Progenitor cell of endocrine pancreas (in vitro differentiated cells): ENCODE data around the gene GNAS. TPM values are rescaled to one million over a fixed set of nuclear protein-coding genes. Genes with fewer than 3 reads are reported as not detected.
A peak's percentile ranks its signal among the peaks of the same experiment; 100 is the strongest.

ENCODE experiments used
- DNase-seq: peaks from one replicate; pipeline ENCODE4 v3.0.0; 2021; ENCODE audit warnings: low spot score; ENCODE audit not compliant: unreplicated experiment
- H3K27ac Mint-ChIP-seq: 2 replicates; pipeline ENCODE4 v1.8.0; 2021; ENCODE audit warnings: mild to moderate bottlenecking, moderate library complexity, mixed read lengths
- H3K27me3 Mint-ChIP-seq: 2 replicates; pipeline ENCODE4 v1.8.0; 2021; ENCODE audit warnings: mixed read lengths
- H3K36me3 Mint-ChIP-seq: 2 replicates; pipeline ENCODE4 v1.8.0; 2022; ENCODE audit warnings: mixed read lengths; ENCODE audit not compliant: insufficient read depth
- H3K4me1 Mint-ChIP-seq: 2 replicates; pipeline ENCODE4 v1.8.0; 2021; ENCODE audit warnings: low read depth, mixed read lengths
- H3K4me3 Mint-ChIP-seq: 2 replicates; pipeline ENCODE4 v1.8.0; 2021; ENCODE audit warnings: low read depth, mild to moderate bottlenecking, moderate library complexity, mixed read lengths
- H3K9me3 Mint-ChIP-seq: 2 replicates; pipeline ENCODE4 v1.8.0; 2021; ENCODE audit warnings: low read depth, mixed read lengths
- total RNA-seq: library from RNA; stranded (reverse); gene quantifications from 2 replicates; pipeline ENCODE4 v1.2.1, GENCODE V29; 2021
- TF ChIP-seq, protein P1 (sequence below): fragments of 200-600 bp; sonication (generic); IDR thresholded peaks from one replicate; pipeline ENCODE4 v1.5.0; 2021; ENCODE audit warnings: antibody characterized with exemption, mild to moderate bottlenecking; ENCODE audit not compliant: unreplicated experiment

The GNAS gene
- total RNA-seq, 1 donor from 2014 or later, result 1,570 TPM

DNA sequence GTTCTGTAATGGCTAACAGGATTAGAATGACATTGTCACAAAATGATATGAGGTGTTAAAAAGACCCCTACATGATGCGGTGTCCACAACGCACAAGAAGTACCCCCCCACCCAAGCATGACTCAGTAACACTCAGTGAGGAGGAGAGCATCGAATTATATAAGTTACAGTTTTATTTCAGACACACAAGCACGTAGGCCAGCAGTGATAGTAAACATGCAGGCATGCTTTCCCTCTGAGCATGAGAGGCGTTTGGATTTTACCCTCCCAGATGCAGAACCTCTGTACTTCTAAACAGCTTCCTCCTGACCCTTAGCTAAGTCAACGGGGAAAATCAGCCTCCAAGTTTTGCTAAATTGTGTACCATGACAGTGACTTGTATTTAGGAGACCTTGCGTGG, 23.9 kb downstream of the GNAS start:
- peaks cover 2% of the 10 kb centered on the region for H3K36me3 Mint-ChIP-seq
- no peak for DNase-seq
- H3K4me3 Mint-ChIP-seq, result no peak overlapping the region
- TF ChIP-seq, protein P1, sequence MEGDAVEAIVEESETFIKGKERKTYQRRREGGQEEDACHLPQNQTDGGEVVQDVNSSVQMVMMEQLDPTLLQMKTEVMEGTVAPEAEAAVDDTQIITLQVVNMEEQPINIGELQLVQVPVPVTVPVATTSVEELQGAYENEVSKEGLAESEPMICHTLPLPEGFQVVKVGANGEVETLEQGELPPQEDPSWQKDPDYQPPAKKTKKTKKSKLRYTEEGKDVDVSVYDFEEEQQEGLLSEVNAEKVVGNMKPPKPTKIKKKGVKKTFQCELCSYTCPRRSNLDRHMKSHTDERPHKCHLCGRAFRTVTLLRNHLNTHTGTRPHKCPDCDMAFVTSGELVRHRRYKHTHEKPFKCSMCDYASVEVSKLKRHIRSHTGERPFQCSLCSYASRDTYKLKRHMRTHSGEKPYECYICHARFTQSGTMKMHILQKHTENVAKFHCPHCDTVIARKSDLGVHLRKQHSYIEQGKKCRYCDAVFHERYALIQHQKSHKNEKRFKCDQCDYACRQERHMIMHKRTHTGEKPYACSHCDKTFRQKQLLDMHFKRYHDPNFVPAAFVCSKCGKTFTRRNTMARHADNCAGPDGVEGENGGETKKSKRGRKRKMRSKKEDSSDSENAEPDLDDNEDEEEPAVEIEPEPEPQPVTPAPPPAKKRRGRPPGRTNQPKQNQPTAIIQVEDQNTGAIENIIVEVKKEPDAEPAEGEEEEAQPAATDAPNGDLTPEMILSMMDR, result no peak
- H3K27ac Mint-ChIP-seq, result peak overlapping the region; percentile 35
- H3K4me1 Mint-ChIP-seq, result peaks cover 28% of the 10 kb centered on the region
- no peaks in the 10 kb centered on the region for H3K9me3 Mint-ChIP-seq
- H3K27me3 Mint-ChIP-seq, result peaks cover 13% of the 10 kb centered on the region

DNA sequence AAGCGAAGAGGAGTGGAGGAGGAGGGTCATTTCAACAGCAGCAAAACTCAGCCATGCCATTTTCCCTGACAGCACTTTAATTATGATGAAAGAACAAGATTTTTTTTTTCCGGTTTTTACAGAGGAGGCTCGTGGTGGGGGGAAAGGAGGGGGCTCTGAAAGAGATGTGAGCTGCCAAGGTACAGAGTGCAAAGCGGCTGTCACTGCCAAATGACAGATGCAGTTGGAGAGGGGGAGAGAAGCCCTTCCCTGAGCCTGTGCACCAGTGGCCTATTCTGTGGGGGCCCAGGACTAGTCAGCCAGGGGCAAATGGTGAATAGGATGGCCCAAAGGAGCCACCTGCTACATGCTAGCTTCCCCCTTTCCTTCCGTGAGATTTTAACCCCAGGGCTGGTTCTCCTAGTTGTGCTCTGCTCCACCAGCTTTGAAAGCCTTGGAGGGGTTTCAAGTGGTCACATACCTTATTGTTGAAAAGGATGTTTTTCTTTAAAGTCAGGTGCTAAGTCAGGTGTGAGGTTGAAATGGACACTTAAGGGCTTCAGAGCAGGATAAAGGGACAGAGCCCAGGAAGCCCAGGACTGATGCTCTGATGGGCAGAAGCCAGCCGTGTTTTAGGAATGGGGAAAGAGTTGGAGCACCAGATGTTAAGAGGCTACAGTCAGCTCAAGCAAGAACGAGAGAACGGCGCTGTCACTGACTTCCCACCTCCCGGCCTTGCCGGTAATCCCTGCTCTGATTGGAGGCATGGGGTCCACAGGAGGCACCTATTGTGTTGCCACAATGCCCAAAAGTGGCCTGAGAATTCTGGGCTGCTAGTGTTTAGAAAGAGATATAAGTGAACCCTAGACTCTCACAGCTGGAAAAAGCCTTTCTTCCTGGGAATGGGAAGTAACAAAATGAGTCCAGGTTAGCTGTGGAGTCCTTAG, 24.8 kb downstream of the GNAS start:
- H3K36me3 Mint-ChIP-seq, result peaks cover 2% of the 10 kb centered on the region
- no peaks in the 10 kb centered on the region for H3K9me3 Mint-ChIP-seq
- peaks cover 28% of the 10 kb centered on the region for H3K4me1 Mint-ChIP-seq
- TF ChIP-seq, protein P1, result no peak
- H3K27ac Mint-ChIP-seq, result peak overlapping the region; percentile 35
- DNase-seq, result no peak
- H3K4me3 Mint-ChIP-seq, result no peak overlapping the region
- H3K27me3 Mint-ChIP-seq, result peaks cover 13% of the 10 kb centered on the region

DNA sequence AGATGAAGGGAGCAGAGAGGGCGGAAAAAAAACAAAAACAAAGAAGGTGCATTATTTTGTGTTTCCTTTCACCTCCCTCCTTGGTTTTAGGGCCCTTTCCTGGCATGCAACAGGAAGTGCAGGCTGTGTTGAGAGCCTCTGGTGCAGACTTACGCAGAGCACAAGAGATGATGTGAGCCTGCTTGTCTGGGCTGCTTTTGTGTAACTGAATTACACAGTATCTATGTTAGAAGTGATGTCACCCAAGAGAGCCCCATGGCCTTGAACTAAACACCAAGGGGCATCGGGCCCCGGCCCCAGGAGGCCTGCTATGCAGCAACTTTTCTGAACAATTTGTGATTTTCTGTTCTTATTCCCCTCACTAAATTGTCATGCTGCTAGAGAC, 25.5 kb downstream of the GNAS start:
- H3K27ac Mint-ChIP-seq, result no peak overlapping the region
- TF ChIP-seq, protein P1, result no peak
- peaks cover 13% of the 10 kb centered on the region for H3K27me3 Mint-ChIP-seq
- H3K36me3 Mint-ChIP-seq, result peaks cover 2% of the 10 kb centered on the region
- no peaks in the 10 kb centered on the region for H3K9me3 Mint-ChIP-seq
- peaks cover 32% of the 10 kb centered on the region for H3K4me1 Mint-ChIP-seq
- no peak for DNase-seq
- H3K4me3 Mint-ChIP-seq, result no peak overlapping the region

DNA sequence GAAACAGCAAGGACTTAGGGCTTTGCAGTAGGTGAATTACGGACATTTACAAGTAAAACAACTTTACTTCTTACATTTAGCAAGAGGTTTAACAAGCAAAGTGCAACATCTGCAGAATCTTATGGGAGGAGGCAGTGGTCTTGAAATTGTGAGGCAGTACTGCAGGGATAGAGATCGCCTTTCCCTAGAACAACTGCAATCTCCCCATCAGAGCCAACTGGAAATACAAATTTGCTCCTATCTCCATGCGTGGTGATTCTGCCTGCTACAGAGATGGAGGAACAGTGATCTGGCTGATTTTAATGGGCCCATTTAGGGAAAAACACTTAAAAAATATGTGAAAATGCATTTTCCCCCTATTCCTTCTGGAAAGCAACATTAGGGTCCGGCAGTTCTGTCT, 25.9 kb downstream of the GNAS start:
- Mint-ChIP-seq H3K27ac (no peak overlapping the region), H3K36me3 (peaks cover 2% of the 10 kb centered on the region)

DNA sequence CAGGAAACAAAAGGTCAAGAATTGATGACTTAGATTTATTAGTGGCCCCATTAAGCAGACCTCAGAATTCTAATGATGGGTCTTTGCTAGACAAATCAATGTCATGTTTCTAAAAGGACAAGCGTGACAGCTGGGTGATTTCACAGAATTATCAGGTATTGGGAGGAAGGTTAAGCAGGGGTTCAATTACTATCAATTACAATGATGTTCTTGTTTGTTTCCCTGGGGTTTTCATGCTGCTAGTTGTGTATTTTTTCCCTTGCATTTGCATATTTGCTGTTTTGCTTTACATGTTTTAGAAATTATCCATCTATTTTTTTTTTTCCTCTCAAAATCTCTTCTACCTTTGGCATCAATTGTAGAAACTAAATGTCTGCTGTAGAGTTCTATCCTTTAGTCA, 27.9 kb downstream of the GNAS start:
- Mint-ChIP-seq H3K4me3 (no peak overlapping the region), H3K27ac (no peak overlapping the region), H3K4me1 (peaks cover 39% of the 10 kb centered on the region), H3K36me3 (peaks cover 3% of the 10 kb centered on the region), H3K9me3 (no peaks in the 10 kb centered on the region), H3K27me3 (peaks cover 13% of the 10 kb centered on the region)
- no peak for DNase-seq
- TF ChIP-seq, protein P1, result no peak

More for the DNA sequence above, 25.9 kb downstream of the GNAS start:
- Mint-ChIP-seq H3K4me3 (no peak overlapping the region), H3K4me1 (peaks cover 36% of the 10 kb centered on the region), H3K9me3 (no peaks in the 10 kb centered on the region), H3K27me3 (peaks cover 13% of the 10 kb centered on the region)
- no peak for DNase-seq
- TF ChIP-seq, protein P1, result no peak
